ENCODE results near the gene KDM1B.
A peak's percentile ranks its signal among the peaks of the same experiment; 100 is the strongest.

Gene KDM1B

GRCh38 chr6:18260448-18261106, 105.4 kb downstream of the KDM1B start:
- DNase-seq (ENCODE audit: low read depth in 1 of 2, low spot score in 1 of 2) = no peak

- no peak for DNase-seq (ENCODE audit: low read depth in 1 of 2, low spot score in 1 of 2)
These were observed 106.7 kb downstream of the KDM1B start for GRCh38 chr6:18261877-18262276.

- no peak for DNase-seq (ENCODE audit: low read depth in 1 of 2, low spot score in 1 of 2)
These were observed 107.6 kb downstream of the KDM1B start for GRCh38 chr6:18262702-18263417.

DNA sequence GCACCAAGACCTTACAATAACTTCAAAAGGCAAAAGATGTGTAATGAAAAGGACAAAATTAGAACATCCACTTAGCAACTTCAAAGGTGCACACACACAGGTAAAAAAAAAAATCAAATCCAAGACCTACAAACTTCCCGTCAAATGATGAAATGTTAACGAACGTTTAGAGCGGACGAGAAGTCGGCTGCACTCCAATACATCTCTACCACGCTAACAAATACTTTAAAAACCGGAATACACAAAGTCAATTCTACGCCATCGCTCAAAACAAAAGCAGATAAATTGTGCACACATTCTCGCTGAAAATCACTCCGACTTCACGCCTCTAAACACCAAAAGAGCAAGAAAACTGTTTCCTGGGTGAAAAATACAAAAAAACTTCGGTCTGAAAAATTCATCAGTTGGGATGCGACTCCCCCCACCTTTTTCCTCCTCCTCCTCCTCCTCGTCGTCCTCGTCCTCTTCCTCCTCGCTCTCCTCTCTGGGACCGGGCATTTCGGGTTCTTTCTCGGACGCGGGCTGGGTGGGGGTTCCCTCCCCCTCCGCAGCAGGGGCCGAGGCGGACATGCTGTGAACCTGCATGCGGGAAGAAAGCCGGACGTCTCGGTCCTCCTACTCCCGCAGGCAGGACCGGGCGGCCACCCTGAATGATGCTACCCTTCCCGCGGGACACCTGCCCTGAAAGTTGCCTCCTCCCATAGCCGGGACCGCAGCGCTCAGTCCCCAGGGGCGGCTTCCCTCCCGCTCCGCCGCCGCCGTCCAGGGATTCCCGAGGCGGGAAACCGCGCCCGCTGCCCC, 108.4 kb downstream of the KDM1B start:
- no peak for DNase-seq (ENCODE audit: low read depth in 1 of 2, low spot score in 1 of 2)

DNA sequence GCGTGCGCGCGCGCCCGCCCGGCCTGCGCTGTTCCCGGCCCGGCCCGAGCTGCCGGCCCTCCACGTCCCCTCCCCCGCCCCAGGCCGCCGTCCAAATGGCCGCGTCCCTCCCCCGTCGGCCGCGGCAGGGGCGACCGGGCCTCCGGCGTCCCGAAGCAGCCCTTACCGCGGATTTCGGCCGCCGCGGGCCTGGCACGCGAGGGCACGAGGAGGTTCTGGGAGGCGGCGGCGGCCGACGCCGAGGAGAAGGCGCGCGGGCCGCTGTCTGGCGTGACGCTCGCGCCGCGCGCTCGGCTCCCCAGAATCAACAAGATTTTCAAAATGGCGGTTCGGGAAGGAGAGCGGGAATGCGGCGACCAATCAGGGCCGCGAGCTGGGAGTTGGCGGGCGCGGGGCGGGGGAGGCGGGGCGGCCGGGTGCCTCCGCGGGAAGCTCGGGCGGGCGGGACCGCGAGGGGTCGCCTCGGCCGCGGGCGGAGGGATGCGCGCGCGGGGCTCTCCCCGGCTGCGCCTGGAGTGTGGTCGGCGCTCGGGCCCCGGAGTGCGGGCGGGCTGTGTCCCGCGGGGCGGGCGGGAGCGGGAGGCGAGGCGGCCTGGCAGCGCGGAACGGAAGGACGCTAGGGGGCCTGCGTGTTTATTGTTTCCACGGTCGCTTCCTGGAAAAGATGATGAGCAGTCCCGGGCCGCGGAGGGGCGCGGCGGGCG, 109.1 kb downstream of the KDM1B start, which contains the start of gene DEK:
Gene DEK, minus strand, starts transcription at position 312 of the 704 bp plus-strand sequence. CDS start 543 bp downstream, outside the sequence.
- DNase-seq (ENCODE audit: low read depth in 1 of 2, low spot score in 1 of 2) = peak; percentile 72 to 76

GRCh38 chr6:18264923-18265377, 109.7 kb downstream of the KDM1B start:
- no peak for DNase-seq (ENCODE audit: low read depth in 1 of 2, low spot score in 1 of 2)

DNA sequence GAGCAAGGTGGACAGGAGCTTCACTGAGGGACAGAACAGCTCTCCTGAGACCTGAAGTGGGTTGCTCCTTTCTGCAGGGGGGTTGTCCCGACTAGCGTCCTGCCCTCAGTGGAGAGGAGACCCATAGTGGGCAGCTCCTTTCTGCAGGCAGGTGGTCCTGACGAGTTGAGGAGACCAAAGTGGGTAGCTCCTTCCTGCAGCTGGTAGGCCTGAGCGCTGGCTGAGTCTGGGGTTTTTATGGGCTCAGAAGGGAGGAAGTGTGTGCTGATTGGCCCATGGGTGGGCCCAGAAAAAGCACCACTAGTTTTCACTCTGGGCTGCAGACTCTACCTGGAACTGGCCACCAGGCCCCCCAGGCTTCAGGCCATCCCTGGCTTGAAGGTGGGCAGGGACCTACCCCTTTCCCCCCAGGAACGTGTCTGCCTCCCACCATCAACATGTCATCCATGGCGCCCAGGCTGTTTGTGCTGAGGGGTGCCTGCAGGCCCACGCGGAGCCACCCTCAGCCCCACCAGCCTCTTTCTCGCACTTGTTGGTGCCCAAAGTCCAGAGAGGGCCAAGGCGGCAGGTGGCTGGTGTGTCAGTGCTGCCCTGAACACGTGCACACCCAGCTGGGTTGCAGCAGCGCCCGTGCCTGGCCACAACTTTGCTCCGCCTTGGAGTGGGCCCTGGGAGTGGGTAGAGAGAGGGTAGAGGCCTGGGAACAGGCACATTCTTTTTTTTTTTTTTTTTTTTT, 110.7 kb downstream of the KDM1B start:
- DNase-seq (ENCODE audit: low read depth in 1 of 2, low spot score in 1 of 2) = no peak

DNA sequence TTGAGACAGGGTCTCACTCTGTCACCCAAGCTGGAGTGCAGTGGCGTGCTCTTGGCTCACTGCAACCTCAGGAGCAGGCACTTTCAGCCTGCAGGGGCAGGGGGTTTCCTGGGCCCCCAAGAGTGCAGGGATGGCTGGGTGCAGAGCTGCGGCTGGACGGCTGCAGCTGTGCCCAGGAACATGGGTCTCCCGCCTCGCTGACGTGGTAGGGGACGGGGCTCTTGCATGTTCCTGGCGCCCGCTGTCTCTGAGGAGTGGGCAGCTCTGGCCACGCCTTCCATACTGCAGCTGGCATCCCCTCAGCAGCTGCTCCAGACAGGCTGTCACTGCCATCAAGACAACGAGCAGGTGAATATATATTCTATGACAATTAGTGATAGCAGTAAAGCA, 111.3 kb downstream of the KDM1B start:
- DNase-seq (ENCODE audit: low read depth in 1 of 2, low spot score in 1 of 2) = no peak

GRCh38 chr6:18268066-18268465, 112.8 kb downstream of the KDM1B start:
- DNase-seq (ENCODE audit: low read depth in 1 of 2, low spot score in 1 of 2) = no peak

GRCh38 chr6:18269253-18269652, 114.0 kb downstream of the KDM1B start:
- DNase-seq (ENCODE audit: low read depth in 1 of 2, low spot score in 1 of 2) = no peak

GRCh38 chr6:18269717-18270116, 114.5 kb downstream of the KDM1B start:
- no peak for DNase-seq (ENCODE audit: low read depth in 1 of 2, low spot score in 1 of 2)

DNA sequence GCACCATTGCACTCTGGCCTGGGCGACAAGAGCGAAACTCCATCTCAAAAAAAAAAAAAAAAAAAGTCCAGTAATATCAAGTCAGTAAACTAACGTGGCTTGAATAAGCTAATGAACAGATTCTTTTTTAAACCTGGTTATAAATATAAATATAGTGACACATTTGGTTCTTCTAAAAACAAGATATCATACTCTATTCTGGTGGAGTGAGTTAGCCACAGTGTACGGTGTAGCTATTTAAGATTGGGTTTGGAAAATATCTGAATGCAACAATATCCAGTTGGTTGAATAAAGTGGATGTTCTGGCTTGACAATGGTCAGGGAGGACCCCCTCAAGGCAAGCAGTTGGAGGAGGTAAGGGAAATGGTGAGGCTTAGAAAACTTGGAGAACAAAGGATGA, 115.0 kb downstream of the KDM1B start:
- no peak for DNase-seq (ENCODE audit: low read depth in 1 of 2, low spot score in 1 of 2)
